Mesendoderm (in vitro differentiated cells): Measurements from ENCODE around the gene LRIG2.

Experiments used
- DNase-seq: peaks from one replicate; pipeline ENCODE4 v3.0.0; 2013
- H2AK5ac ChIP-seq: 2 replicates; pipeline ENCODE4 v1.6.1; 2013; ENCODE audit warnings: low read length, inconsistent platforms
- H2BK120ac ChIP-seq: 2 replicates; pipeline ENCODE4 v1.6.1; 2013; ENCODE audit warnings: low read depth, mild to moderate bottlenecking, low read length, moderate library complexity, mixed read lengths
- H2BK15ac ChIP-seq: replicated peaks from 2 replicates; pipeline ENCODE4 v1.6.1; 2013; ENCODE audit warnings: low read depth, mild to moderate bottlenecking, moderate library complexity
- H2BK5ac ChIP-seq: 2 replicates; pipeline ENCODE4 v1.6.1; 2013; ENCODE audit warnings: low read length, inconsistent platforms
- H3K18ac ChIP-seq: 2 replicates; pipeline ENCODE4 v1.6.1; 2013; ENCODE audit warnings: mild to moderate bottlenecking, low read length, mixed read lengths
- H3K23ac ChIP-seq: one replicate; pipeline ENCODE4 v1.6.1; 2013; ENCODE audit warnings: low read length
- H3K27ac ChIP-seq: 2 replicates; pipeline ENCODE4 v1.5.1; 2013; ENCODE audit warnings: low read depth, mild to moderate bottlenecking, inconsistent platforms, low read length, moderate library complexity
- H3K27me3 ChIP-seq: 2 replicates; pipeline ENCODE4 v1.6.1; 2013; ENCODE audit warnings: low read length, control low read depth, mild to moderate bottlenecking, inconsistent platforms; ENCODE audit not compliant: insufficient read depth, poor library complexity
- H3K36me3 ChIP-seq: 2 replicates; pipeline ENCODE4 v1.6.1; 2013; ENCODE audit warnings: low read length, inconsistent platforms; ENCODE audit not compliant: control insufficient read depth, insufficient read depth
- H3K4ac ChIP-seq: one replicate; pipeline ENCODE4 v1.6.1; 2013; ENCODE audit warnings: low read depth, mild to moderate bottlenecking, low read length, moderate library complexity
- H3K4me1 ChIP-seq: 2 replicates; pipeline ENCODE4 v1.6.1; 2013; ENCODE audit warnings: low read depth, low read length, inconsistent platforms; ENCODE audit not compliant: control insufficient read depth
- H3K4me2 ChIP-seq: 2 replicates; pipeline ENCODE4 v1.6.1; 2013; ENCODE audit warnings: low read length
- H3K4me3 ChIP-seq: 2 replicates; pipeline ENCODE4 v1.5.1; 2013; ENCODE audit warnings: mild to moderate bottlenecking, low read length
- H3K56ac ChIP-seq: one replicate; pipeline ENCODE4 v1.6.1; 2013; ENCODE audit warnings: low read length
- H3K79me1 ChIP-seq: 2 replicates; pipeline ENCODE4 v1.6.1; 2013; ENCODE audit warnings: low read length, inconsistent platforms
- H3K79me2 ChIP-seq: 2 replicates; pipeline ENCODE4 v1.6.1; 2013; ENCODE audit warnings: mild to moderate bottlenecking, low read length; ENCODE audit not compliant: control insufficient read depth, insufficient read depth
- H3K9ac ChIP-seq: 2 replicates; pipeline ENCODE4 v1.6.1; 2013; ENCODE audit warnings: low read length, inconsistent platforms
- H4K5ac ChIP-seq: one replicate; pipeline ENCODE4 v1.6.1; 2013; ENCODE audit warnings: low read length
- H4K8ac ChIP-seq: one replicate; pipeline ENCODE4 v1.6.1; 2013; ENCODE audit warnings: low read depth, mild to moderate bottlenecking, control low read depth, low read length, moderate library complexity
- WGBS: extraction: QIAGEN DNeasy Blood & Tissue Kit; methylation state at CpG from one replicate; pipeline ENCODE4 v1.1.7; 2013; ENCODE audit warnings: low lambda C conversion rate, missing lambda C conversion rate; ENCODE audit not compliant: insufficient coverage; ENCODE audit errors: extremely low coverage; 5-methylcytosine and 5-hydroxymethylcytosine counted together

Gene LRIG2

DNA sequence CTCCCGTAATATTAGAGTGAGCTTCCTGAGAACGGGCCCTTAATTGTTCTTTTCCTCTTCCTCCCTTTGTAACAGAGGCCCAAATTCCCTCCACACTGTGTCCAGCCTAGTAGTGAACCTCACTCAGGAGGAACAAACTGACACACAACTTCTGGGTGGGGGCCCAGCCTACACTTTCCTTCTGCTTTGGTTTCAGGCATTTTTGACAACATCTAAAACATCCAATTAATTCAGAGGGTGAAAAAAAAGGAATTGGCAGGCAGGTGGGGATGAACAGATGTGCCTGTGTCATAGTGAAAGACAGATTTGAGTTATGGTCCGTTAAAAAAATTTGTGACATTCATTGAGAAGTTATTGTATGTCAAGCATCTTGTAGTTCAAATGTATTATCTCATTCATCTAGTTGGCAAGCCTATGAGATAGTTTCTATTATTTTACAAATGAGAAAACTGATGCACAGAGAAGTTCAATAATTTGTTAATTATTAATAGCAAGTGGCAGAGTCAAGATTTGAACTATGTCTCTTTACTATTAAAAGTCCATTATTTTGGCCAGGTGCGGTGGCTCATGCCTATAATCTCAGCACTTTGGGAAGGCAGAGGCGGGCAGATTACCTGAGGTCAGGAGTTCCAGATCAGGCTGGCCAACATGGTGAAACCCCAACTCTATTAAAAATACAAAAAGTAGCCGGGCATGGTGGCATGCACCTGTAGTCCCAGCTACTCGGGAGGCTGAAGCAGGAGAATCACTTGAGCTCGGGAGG is 41.6 kb upstream of the LRIG2 start:
- no peak for DNase-seq
- Histone ChIP-seq H3K4me3 (no peak overlapping the region), H3K27me3 (no peaks in the 10 kb centered on the region), H3K56ac (no peak overlapping the region), H3K9ac (no peak overlapping the region), H4K5ac (no peak overlapping the region), H4K8ac (no peak overlapping the region), H3K4me1 (peaks cover 3% of the 10 kb centered on the region), H3K4me2 (no peak overlapping the region), H3K79me2 (no peaks in the 10 kb centered on the region), H3K27ac (no peak overlapping the region), H2BK5ac (no peak overlapping the region), H3K36me3 (no peaks in the 10 kb centered on the region), H3K18ac (no peak overlapping the region), H3K79me1 (no peaks in the 10 kb centered on the region), H3K4ac (no peak overlapping the region), H2AK5ac (no peak overlapping the region), H3K23ac (no peak overlapping the region), H2BK120ac (no peak overlapping the region), H2BK15ac (no peak overlapping the region)
- WGBS: no CpG with 5 or more reads among the region's 8 CpGs

DNA sequence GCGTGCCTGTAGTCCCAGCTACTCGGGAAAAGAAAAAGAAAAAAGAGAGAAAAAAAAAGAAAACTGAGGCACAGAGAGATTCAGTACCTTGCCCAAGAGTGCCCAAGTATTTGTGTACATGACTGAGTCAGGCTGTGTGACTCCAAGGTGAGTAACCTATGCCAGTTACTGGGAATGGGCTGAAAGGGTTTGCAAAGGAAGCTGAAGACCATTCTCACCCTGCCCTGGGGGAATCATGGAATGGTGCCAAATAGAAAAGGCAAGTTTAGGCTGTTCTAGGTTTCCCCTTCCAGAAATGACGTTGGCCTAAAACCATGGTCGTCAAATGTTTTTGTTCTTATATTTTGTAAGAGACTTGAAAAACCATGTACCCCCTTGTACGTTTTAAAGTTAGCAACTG is 37.9 kb upstream of the LRIG2 start:
- Histone ChIP-seq H3K36me3 (no peaks in the 10 kb centered on the region), H3K27me3 (no peaks in the 10 kb centered on the region), H2BK5ac (no peak overlapping the region), H2BK15ac (no peak overlapping the region), H3K79me1 (no peaks in the 10 kb centered on the region), H3K18ac (no peak overlapping the region), H3K9ac (no peak overlapping the region), H3K23ac (no peak overlapping the region), H2AK5ac (no peak overlapping the region), H3K56ac (no peak overlapping the region), H2BK120ac (no peak overlapping the region), H3K79me2 (no peaks in the 10 kb centered on the region), H3K4me2 (no peak overlapping the region), H3K27ac (no peak overlapping the region), H4K8ac (no peak overlapping the region), H4K5ac (no peak overlapping the region), H3K4ac (no peak overlapping the region), H3K4me3 (no peak overlapping the region), H3K4me1 (peaks cover 2% of the 10 kb centered on the region)
- no peak for DNase-seq
- no CpG with 5 or more reads among the region's 5 CpGs for WGBS

DNA sequence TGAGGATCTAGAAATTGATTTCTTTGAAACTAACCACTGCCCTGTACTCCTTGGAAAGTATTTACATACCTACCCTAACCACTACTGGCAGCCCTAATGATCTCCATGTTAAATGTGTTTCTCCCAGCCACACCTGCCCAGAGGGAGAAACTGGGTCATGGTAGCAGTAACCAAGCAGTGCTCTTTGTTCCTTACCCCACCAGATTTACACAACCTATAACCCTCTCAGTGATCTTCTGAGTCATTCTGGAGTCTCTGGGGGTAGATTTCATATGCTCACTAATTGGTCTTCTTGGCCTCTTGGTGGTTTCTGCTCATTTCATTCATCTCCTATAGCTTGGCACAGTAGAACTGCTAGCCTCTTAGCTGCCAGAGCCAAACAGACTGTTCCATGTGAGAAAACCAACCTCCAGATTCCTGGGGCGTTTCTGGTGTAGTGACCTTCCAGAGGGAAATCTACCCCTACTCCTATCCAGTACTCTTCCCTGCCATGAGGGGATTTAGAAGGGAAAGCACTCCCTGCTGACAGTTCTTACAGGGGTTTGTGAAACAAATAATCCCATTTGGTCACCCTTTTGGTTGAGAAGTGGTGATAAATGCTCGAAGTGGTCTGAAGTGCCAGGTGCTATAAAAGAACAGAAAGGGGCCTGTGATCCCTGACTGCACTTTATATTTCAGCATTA is 36.2 kb upstream of the LRIG2 start:
- Histone ChIP-seq H3K27ac (no peak overlapping the region), H3K4me2 (no peak overlapping the region), H3K18ac (peak overlapping the region; percentile 70), H2BK120ac (no peak overlapping the region), H3K79me1 (no peaks in the 10 kb centered on the region), H2BK5ac (no peak overlapping the region), H3K27me3 (no peaks in the 10 kb centered on the region), H4K8ac (no peak overlapping the region), H3K9ac (no peak overlapping the region), H3K36me3 (no peaks in the 10 kb centered on the region), H3K79me2 (no peaks in the 10 kb centered on the region), H3K4me1 (peaks cover 14% of the 10 kb centered on the region), H2BK15ac (peak overlapping the region; percentile 86), H3K4ac (peak overlapping the region; percentile 36), H3K56ac (no peak overlapping the region), H3K4me3 (no peak overlapping the region), H2AK5ac (no peak overlapping the region), H4K5ac (no peak overlapping the region), H3K23ac (no peak overlapping the region)
- peak; percentile 72 for DNase-seq
- no CpG with 5 or more reads among the region's 2 CpGs for WGBS

DNA sequence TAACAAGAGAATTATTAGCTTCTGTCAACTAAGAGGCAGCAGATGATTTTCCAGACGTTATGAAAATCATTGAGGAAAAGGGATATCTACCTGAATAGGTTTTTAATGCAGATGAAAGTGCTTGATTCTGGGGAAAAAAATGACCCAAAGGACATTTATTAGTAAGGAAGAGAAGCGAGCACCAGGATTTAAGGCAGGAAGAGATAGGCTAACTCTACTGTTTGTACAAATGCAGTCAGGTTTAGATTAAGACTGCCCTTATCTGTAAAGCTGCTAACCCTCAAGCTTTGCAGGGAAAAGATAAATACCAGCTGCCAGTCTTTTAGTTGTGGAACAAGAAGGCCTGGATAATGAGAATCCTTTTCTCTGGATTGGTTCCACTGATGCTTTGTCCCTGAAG is 33.0 kb upstream of the LRIG2 start:
- peak; percentile 90 for DNase-seq
- Histone ChIP-seq H2BK120ac (peak overlapping the region; percentile 95), H3K79me2 (no peaks in the 10 kb centered on the region), H3K79me1 (no peaks in the 10 kb centered on the region), H3K9ac (no peak overlapping the region), H2BK15ac (peak overlapping the region; percentile 93), H3K4ac (no peak overlapping the region), H3K23ac (no peak overlapping the region), H4K8ac (no peak overlapping the region), H2BK5ac (peak overlapping the region; percentile 64), H2AK5ac (no peak overlapping the region), H3K27me3 (no peaks in the 10 kb centered on the region), H3K18ac (peak overlapping the region; percentile 98), H3K36me3 (no peaks in the 10 kb centered on the region), H3K4me3 (no peak overlapping the region), H3K4me1 (peaks cover 25% of the 10 kb centered on the region), H3K56ac (no peak overlapping the region), H3K27ac (peak overlapping the region; percentile 86), H3K4me2 (no peak overlapping the region), H4K5ac (no peak overlapping the region)
- no CpG with 5 or more reads among the region's 2 CpGs for WGBS

DNA sequence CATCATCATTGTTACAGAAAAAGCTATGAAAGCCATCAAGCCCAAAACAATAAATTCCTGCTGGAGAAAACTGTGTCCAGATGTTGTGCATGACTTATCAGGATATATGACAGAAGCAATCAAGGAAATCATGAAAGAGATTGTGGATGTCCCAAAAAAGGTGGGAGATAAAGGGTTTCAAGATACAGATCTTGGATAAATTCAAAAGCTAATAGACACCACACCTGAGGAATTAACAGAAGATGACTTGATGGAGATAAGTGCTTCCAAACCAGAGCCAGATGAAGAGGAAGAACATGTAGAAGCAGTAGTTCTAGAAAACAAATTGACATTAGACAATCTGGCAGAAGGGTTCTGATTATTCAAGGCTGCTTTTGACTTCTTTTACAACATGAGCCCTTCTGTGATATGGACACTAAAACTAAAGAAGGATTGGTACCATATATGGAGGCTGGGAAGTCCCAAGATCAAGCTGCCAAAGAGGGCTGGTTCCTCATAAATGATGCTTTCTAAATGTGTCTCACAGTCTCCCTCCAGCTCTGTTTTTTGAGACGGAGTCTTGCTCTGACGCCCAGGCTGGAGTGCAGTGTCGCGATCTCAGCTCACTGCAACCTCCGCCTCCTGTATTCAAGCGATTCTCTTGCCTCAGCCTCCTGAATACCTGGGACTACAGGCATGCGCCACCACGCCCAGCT is 32.1 kb upstream of the LRIG2 start:
- Histone ChIP-seq H2BK120ac (peak overlapping the region; percentile 98), H4K8ac (no peak overlapping the region), H4K5ac (no peak overlapping the region), H2BK5ac (peak overlapping the region; percentile 99), H3K4ac (peak overlapping the region; percentile 97), H3K4me2 (no peak overlapping the region), H3K9ac (no peak overlapping the region), H3K4me3 (no peak overlapping the region), H3K23ac (no peak overlapping the region), H2AK5ac (peak overlapping the region; percentile 54), H3K79me2 (no peaks in the 10 kb centered on the region), H3K27me3 (no peaks in the 10 kb centered on the region), H3K27ac (peak overlapping the region; percentile 98), H3K79me1 (no peaks in the 10 kb centered on the region), H2BK15ac (peak overlapping the region; percentile 93), H3K56ac (peak overlapping the region; percentile 77), H3K4me1 (peaks cover 25% of the 10 kb centered on the region), H3K18ac (peak overlapping the region; percentile 98), H3K36me3 (no peaks in the 10 kb centered on the region)
- no CpG with 5 or more reads among the region's 8 CpGs for WGBS
- peak; percentile 57 for DNase-seq
